Measurements from ENCODE around the gene IMP3.

GRCh38 chr15:75656813-75657212, 16.8 kb upstream of the IMP3 start:
- TF ChIP-seq POLR2A (IDR thresholded peaks at IDR 0.05): no peak
- no peak for TF ChIP-seq CTCF (IDR thresholded peaks at IDR 0.05)
- no peak for TF ChIP-seq POLR2AphosphoS5 (IDR thresholded peaks at IDR 0.05)
- no peak for TF ChIP-seq EP300 (IDR thresholded peaks at IDR 0.05; ENCODE audit: low read depth)

Measured in transverse colon (tissue), 4 donors.